ENCODE measurements around the gene OAS2. TPM values are rescaled to one million over a fixed set of nuclear protein-coding genes. Genes with fewer than 3 reads are reported as not detected.
A peak's percentile ranks its signal among the peaks of the same experiment; 100 is the strongest.

OAS2 gene
- polyA plus RNA-seq, 2 of the 4 experiments (the other 2 are of a cell fraction), result 0.05 to 0.19 TPM

DNA sequence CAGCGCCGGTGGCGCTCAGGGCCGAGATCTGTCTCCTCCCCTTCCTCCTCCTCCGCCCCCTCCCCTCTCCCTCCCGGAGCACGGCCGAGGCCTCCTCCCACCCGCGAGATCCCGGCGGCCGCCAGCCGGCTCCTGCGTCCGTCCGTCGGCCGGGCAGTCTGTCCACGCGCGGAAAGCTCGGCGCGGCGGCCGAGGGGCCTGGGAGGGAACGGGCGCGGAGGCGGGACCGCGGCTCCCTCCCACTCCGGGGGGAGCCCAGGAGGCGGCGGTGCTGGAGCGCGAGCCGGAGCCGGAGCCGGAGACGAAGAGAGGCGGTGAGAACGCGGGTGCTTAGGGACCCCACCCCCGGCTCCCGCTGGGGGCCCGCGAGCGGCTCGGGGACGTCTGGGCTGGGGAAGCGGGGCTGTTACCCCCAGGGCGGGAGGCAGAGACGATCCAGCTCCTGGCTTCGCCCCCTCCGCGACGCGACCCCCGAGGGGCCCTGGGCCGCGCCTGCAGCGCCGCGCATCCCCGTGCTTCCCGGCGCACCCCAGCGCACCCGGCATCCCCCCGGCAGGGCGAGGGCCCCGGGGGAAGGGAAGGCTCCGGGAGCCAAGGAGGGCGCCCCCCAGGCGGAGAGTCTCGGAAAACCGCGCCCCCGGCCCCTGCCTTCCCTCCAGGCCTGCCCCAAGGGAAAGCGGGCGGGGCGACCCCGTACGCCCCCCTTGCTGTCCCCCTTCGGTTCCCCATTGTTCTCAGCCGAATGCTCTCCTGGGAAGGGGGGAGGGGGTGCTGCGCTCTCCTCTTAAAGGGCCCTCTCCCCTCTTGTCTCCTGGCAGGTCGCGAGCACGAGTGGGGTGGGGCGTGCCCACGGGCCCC is 78.5 kb downstream of the OAS2 start, which contains the start of gene DTX1:
Gene DTX1, plus strand, starts transcription at position 100 of the 858 bp plus-strand sequence. CDS start 1,463 bp downstream, outside the sequence.
- Histone ChIP-seq H3K4me1 (0 out of 3 replicates have a peak, but pooled peaks cover 6% of the 10 kb centered on the region), H3K9me3 (no peaks in the 10 kb centered on the region), H3K4me3 (peak within 1 kb of the TSS; percentile 56), H3K27ac (peak within 1 kb of the TSS; percentile 37 to 77; a peak in 4 of 6 replicates), H3K4me2 (peak within 1 kb of the TSS; percentile 95)
- CTCF ChIA-PET, result interaction anchor here (1.4 to 2.7 kb wide), 4 partner anchors 8 to 96 kb away, joined by 3 to 8 read pairs (median 6); no protein-coding TSS in a partner anchor
- TF ChIP-seq, protein P1, sequence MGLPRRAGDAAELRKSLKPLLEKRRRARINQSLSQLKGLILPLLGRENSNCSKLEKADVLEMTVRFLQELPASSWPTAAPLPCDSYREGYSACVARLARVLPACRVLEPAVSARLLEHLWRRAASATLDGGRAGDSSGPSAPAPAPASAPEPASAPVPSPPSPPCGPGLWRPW (IDR thresholded peaks at IDR 0.05), result no peak
- TF ChIP-seq TFCP2L1 (CRISPR knock-in tag; IDR thresholded peaks at IDR 0.05), result no peak
- TF ChIP-seq HOXA7 (CRISPR knock-in tag; IDR thresholded peaks at IDR 0.05), result no peak
- no peak for TF ChIP-seq CHD2 (IDR thresholded peaks at IDR 0.05; ENCODE audit: low read length, partially characterized antibody)
- no peak for TF ChIP-seq POLR2AphosphoS2 (conservative IDR thresholded peaks at IDR 0.05; ENCODE audit: low read length)
- TF ChIP-seq, protein P2, sequence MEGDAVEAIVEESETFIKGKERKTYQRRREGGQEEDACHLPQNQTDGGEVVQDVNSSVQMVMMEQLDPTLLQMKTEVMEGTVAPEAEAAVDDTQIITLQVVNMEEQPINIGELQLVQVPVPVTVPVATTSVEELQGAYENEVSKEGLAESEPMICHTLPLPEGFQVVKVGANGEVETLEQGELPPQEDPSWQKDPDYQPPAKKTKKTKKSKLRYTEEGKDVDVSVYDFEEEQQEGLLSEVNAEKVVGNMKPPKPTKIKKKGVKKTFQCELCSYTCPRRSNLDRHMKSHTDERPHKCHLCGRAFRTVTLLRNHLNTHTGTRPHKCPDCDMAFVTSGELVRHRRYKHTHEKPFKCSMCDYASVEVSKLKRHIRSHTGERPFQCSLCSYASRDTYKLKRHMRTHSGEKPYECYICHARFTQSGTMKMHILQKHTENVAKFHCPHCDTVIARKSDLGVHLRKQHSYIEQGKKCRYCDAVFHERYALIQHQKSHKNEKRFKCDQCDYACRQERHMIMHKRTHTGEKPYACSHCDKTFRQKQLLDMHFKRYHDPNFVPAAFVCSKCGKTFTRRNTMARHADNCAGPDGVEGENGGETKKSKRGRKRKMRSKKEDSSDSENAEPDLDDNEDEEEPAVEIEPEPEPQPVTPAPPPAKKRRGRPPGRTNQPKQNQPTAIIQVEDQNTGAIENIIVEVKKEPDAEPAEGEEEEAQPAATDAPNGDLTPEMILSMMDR (IDR thresholded peaks at IDR 0.05), result no peak
- TF ChIP-seq HMGXB4 (CRISPR knock-in tag; IDR thresholded peaks at IDR 0.05; ENCODE audit: borderline replicate concordance), result no peak
- no peak for TF ChIP-seq NPAS2 (CRISPR knock-in tag; IDR thresholded peaks at IDR 0.05; ENCODE audit: borderline replicate concordance)
- TF ChIP-seq ZFP36 (IDR thresholded peaks at IDR 0.05; ENCODE audit: borderline replicate concordance, partially characterized antibody), result no peak
- no peak for TF ChIP-seq FOSL2 (IDR thresholded peaks at IDR 0.05)
- no peak for TF ChIP-seq FOSL2 (CRISPR knock-in tag; IDR thresholded peaks at IDR 0.05)
- no peak for TF ChIP-seq MAFK (IDR thresholded peaks at IDR 0.05; ENCODE audit: partially characterized antibody)
- no peak for TF ChIP-seq NFE2L2 (conservative IDR thresholded peaks at IDR 0.05; ENCODE audit: low read length)
- no peak for TF ChIP-seq EHMT2 (IDR thresholded peaks at IDR 0.05; ENCODE audit: low read depth)
- TF ChIP-seq BHLHE40 (IDR thresholded peaks at IDR 0.05; ENCODE audit: low read depth, low read length), result no peak
- no peak for TF ChIP-seq POLR2A (IDR thresholded peaks at IDR 0.05; ENCODE audit: low read length)
- no peak for TF ChIP-seq ZC3H11A (IDR thresholded peaks at IDR 0.05)
- TF ChIP-seq TP53 (CRISPR knock-in tag; IDR thresholded peaks at IDR 0.05), result no peak
- TF ChIP-seq, protein P3, sequence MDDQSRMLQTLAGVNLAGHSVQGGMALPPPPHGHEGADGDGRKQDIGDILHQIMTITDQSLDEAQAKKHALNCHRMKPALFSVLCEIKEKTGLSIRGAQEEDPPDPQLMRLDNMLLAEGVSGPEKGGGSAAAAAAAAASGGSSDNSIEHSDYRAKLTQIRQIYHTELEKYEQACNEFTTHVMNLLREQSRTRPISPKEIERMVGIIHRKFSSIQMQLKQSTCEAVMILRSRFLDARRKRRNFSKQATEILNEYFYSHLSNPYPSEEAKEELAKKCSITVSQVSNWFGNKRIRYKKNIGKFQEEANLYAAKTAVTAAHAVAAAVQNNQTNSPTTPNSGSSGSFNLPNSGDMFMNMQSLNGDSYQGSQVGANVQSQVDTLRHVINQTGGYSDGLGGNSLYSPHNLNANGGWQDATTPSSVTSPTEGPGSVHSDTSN (IDR thresholded peaks at IDR 0.05), result no peak
- TF ChIP-seq BCL3 (IDR thresholded peaks at IDR 0.05), result no peak
- no peak for TF ChIP-seq USF2 (IDR thresholded peaks at IDR 0.05)
- DNase-seq (ENCODE audit: low read depth in 1 of 2, low spot score in 1 of 2), result no peak
- ATAC-seq, result peak in 1 of 2 experiments; percentile 61; a peak in 3 of 6 replicates
- POLR2A ChIA-PET, result no interaction called here
- 4% methylated on average over 26 of the region's 94 CpGs for WGBS (ENCODE audit: missing lambda C conversion rate)
- no peak for FAIRE-seq

All from A549 (cell line).